ENCODE results near the gene MROH2A. TPM values are rescaled to one million over a fixed set of nuclear protein-coding genes. Genes with fewer than 3 reads are reported as not detected.

Gene MROH2A
- total and polyA plus RNA-seq, 4 donors: 0.08 to 0.28 (median 0.09) TPM; not detected in 1

GRCh38 chr2:233760043-233760442, 18.1 kb upstream of the MROH2A start, which contains the start of gene UGT1A1 (continued):
- TF ChIP-seq ZBTB33 (IDR thresholded peaks at IDR 0.05) (peak; percentile 44), YY1 (IDR thresholded peaks at IDR 0.05) (peak; percentile 67), TAF1 (conservative IDR thresholded peaks at IDR 0.05) (peak; percentile 91), GABPA (IDR thresholded peaks at IDR 0.05 in 1 of 2, conservative IDR thresholded peaks at IDR 0.05 in 1 of 2) (no peak), HNF4G (IDR thresholded peaks at IDR 0.05) (no peak)

- H3K27ac ChIP-seq (ENCODE audit: low read depth in 1 of 2, low read length in 2 of 2): peak overlapping the region; percentile 85 to 94
- peak overlapping the region; percentile 34 to 99 for H3K9ac ChIP-seq (ENCODE audit: low read depth in 1 of 2, low read length in 2 of 2)
- H3K27me3 ChIP-seq (ENCODE audit: control insufficient read depth in 4 of 4, insufficient read depth in 4 of 4, low read length in 3 of 4): no peaks in the 10 kb centered on the region
- H3K9me3 ChIP-seq (ENCODE audit: control insufficient read depth in 4 of 4, low read length in 3 of 4): no peaks in the 10 kb centered on the region
- H3K4me1 ChIP-seq (ENCODE audit: control insufficient read depth in 4 of 4, insufficient read depth in 4 of 4, low read length in 3 of 4): peaks cover 7 to 58% (median 27%) of the 10 kb centered on the region in 4 donors
- TF ChIP-seq FOXA1 (IDR thresholded peaks at IDR 0.05) (peak; percentile 43), SP1 (IDR thresholded peaks at IDR 0.05) (peak; percentile 96), ATF3 (IDR thresholded peaks at IDR 0.05) (peak; percentile 88), CTCF (IDR thresholded peaks at IDR 0.05; ENCODE audit: low read depth, low read length, missing input control) (no peak), NR2F2 (IDR thresholded peaks at IDR 0.05) (peak; percentile 9), JUND (IDR thresholded peaks at IDR 0.05) (peak; percentile 78 to 80), MAX (IDR thresholded peaks at IDR 0.05) (no peak), FOXA2 (IDR thresholded peaks at IDR 0.05) (peak; percentile 18), RAD21 (IDR thresholded peaks at IDR 0.05) (peak; percentile 25 to 42), EGR1 (IDR thresholded peaks at IDR 0.05; ENCODE audit: low read depth in 2 of 2) (peak in 1 of 2 donors; percentile 37), RXRA (IDR thresholded peaks at IDR 0.05) (peak; percentile 95), HNF4G (IDR thresholded peaks at IDR 0.05) (peak; percentile 51), TAF1 (conservative IDR thresholded peaks at IDR 0.05) (peak; percentile 96), ZBTB33 (IDR thresholded peaks at IDR 0.05) (peak; percentile 23), REST (IDR thresholded peaks at IDR 0.05) (peak; percentile 47), HNF4A (conservative IDR thresholded peaks at IDR 0.05) (peak; percentile 90 to 96), GABPA (IDR thresholded peaks at IDR 0.05 in 1 of 2, conservative IDR thresholded peaks at IDR 0.05 in 1 of 2) (no peak), YY1 (IDR thresholded peaks at IDR 0.05) (no peak)
- DNase-seq (ENCODE audit: low spot score): no peak
- no peaks in the 10 kb centered on the region for H3K36me3 ChIP-seq (ENCODE audit: control insufficient read depth in 4 of 4, insufficient read depth in 3 of 4, low read depth in 1 of 4, low read length in 3 of 4)
- peak overlapping the region; percentile 46 to 86 (median 73) for H3K4me3 ChIP-seq (ENCODE audit: low read depth in 1 of 3, low read length in 3 of 3)
- 38% methylated on average over 4 of the region's 4 CpGs for WGBS
These were observed 16.9 kb upstream of the MROH2A start for GRCh38 chr2:233761040-233761769.
